Fibroblast of pulmonary artery (primary cell): ENCODE measurements around the gene MUC20.
"Not testable (repeated sequence)": the region's sequence is repeated elsewhere in the genome, so short reads cannot be mapped to it uniquely, and the experiment has no call there.

Experiments
- DNase-seq: peaks from one replicate; pipeline ENCODE4 v3.0.0-alpha.2; 2010; ENCODE audit warnings: low read depth
- H3K4me3 ChIP-seq: replicated peaks from 2 replicates; pipeline ENCODE4 v1.5.1; 2011; ENCODE audit warnings: low read depth, mild to moderate bottlenecking, control low read depth, low read length, moderate library complexity
- CTCF ChIP-seq: IDR thresholded peaks from 2 replicates; pipeline ENCODE4 v1.5.1; 2011; ENCODE audit warnings: mild to moderate bottlenecking, control low read depth, low read length, inconsistent platforms; ENCODE audit errors: missing control alignments

The MUC20 gene

DNA sequence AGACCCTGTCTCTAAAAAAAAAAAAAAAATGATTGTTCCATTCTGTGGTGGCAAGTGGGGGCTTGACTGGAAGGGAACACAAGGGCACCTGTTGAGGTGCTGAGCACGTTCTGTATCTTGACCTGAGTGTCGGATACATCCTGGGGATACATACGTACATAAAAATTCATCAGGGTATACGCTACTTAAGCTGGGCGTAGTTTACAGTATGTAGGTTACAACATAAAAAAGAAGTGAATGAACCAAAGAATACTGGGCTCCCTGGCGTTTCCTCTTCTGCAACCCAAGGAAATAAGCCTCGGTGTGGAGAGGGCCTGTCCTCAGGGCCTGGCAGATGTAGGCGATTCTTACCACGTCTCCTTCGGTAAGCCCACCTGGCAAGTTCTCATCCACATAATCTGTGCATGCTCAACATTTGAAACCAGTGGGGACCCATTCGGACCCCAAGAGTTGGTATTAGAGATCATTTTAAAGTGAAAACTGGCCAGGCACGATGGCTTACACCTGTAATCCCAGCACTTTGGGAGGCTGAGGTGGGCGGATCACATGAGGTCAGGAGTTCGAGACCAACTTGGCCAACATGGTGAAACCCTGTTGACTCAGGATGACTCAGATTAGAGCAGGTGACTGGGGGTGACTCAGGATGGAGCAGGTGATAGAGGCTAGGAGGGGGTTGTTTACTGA, 5.1 kb upstream of the MUC20 start:
- no peak for DNase-seq
- no peak overlapping the region for H3K4me3 ChIP-seq
- no peak for TF ChIP-seq CTCF

GRCh38 chr3:195717416-195717815, 3.4 kb upstream of the MUC20 start:
- TF ChIP-seq CTCF, result no peak
- DNase-seq, result no peak
- H3K4me3 ChIP-seq, result no peak overlapping the region

- no peak overlapping the region for H3K4me3 ChIP-seq
- DNase-seq, result no peak
- TF ChIP-seq CTCF, result no peak
Measured at GRCh38 chr3:195717852-195718476, 2.8 kb upstream of the MUC20 start.

- TF ChIP-seq CTCF, result no peak
- no peak overlapping the region for H3K4me3 ChIP-seq
- DNase-seq, result no peak
Measured at GRCh38 chr3:195718477-195718984, 2.2 kb upstream of the MUC20 start.

- not testable (repeated sequence) for DNase-seq, H3K4me3 ChIP-seq
Measured at GRCh38 chr3:195719514-195720254, 1.1 kb upstream of the MUC20 start.

DNA sequence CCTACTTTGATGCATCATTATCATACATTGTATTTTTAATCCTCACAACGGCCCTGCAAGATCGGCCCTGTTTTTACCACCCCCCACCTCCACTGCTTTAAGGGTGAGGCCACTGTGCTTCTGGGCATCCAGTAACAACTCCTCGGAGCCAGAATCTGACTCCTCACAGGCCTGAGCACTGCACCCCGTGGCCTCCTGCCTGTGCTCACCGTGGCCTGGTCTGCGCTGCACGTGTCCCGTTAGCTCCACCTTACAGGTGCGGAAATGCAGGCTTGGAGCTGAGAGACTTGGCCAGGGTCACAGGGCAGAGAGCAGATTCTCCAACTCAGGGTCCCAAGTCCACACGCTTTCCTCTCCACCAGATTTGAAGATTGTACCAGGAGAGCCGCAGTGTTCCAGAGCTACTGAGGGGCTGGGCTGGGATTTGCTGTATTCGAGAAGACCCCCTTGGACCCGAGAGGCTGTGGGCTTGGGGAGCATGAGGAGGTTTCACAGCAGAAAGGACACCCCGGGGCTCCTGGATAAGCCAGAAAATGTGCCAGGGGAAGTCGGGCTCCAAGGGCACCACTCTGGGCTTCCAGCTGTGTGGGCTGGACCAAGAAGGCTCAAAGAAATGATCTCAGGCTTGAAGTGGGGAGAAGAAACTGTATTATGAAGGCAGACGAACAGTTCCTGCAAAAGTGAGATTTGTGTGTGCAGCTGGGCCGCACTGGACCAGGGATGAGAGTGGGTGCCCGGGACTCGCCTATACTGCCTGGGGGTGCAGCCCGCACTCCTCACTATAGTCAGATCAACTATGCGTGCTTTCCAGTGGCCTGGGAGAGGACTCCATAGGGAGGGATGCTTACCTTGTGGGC, 1.6 kb downstream of the MUC20 start:
- not testable (repeated sequence) for H3K4me3 ChIP-seq, DNase-seq

- not testable (repeated sequence) for H3K4me3 ChIP-seq, DNase-seq
Measured at GRCh38 chr3:195722996-195723345, 2.2 kb downstream of the MUC20 start.

- not testable (repeated sequence) for DNase-seq
Measured at GRCh38 chr3:195724363-195724762, 3.6 kb downstream of the MUC20 start.

GRCh38 chr3:195725916-195726740, 5.3 kb downstream of the MUC20 start:
- H3K4me3 ChIP-seq, DNase-seq: not testable (repeated sequence)

More at GRCh38 chr3:195724363-195724762, 3.6 kb downstream of the MUC20 start:
- not testable (repeated sequence) for H3K4me3 ChIP-seq
